ENCODE measurements around the gene RBMS3.

The RBMS3 gene

DNA sequence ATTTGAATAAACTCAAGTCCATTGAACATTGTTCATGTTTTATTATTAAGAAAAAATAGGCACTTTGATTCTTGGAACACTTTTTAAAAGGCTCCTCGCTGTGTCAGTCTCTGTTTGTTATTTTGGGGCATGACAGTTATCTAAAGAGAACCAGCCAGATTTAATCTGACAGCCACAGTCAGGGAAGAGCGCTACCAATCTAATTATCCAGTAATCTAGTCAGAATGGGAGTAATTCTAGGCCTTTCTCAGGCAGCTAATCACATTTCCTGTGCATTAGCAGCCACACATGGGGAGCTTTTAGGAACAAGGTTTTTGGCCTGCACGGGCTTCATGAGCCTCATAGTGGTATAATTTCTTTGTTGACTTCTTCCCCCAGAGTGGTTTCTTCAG lies 362.2 kb downstream of the RBMS3 start:
- no peak overlapping the region for H3K4me3 ChIP-seq (ENCODE audit: low read length in 2 of 2)
- no peaks in the 10 kb centered on the region for H3K9me3 ChIP-seq (ENCODE audit: control insufficient read depth in 2 of 2, low read length in 2 of 2)
- peaks cover 0 to 3% of the 10 kb centered on the region in 2 donors for H3K4me1 ChIP-seq (ENCODE audit: control insufficient read depth in 2 of 2, insufficient read depth in 2 of 2, low read length in 2 of 2)
- no peaks in the 10 kb centered on the region for H3K36me3 ChIP-seq (ENCODE audit: control insufficient read depth in 2 of 2, insufficient read depth in 2 of 2, low read length in 2 of 2)
- no peak overlapping the region for H3K9ac ChIP-seq (ENCODE audit: low read depth in 1 of 2, low read length in 2 of 2)
- no peak overlapping the region for H3K27ac ChIP-seq (ENCODE audit: low read depth in 2 of 2, low read length in 2 of 2)
- H3K27me3 ChIP-seq (ENCODE audit: control insufficient read depth in 2 of 2, insufficient read depth in 2 of 2, low read length in 2 of 2), result no peaks in the 10 kb centered on the region

DNA sequence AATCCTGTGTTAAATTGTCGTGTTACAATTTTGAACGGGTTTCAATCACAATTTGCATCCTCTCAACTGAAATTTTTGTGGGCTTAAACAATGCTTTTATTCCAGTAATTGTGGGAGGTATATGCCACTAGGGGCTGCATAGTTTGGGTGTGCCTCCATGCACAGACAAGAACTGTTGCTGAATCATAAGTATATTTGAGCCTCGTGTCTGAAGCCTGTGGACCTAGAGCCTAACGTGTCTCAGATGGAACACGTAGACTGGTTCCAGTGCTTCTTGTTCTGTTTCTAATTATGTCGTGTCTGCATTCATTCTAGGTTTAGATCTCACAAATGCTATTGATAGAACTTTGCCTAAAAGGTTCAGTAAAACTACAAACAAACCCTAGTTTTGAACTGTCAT lies 363.4 kb downstream of the RBMS3 start:
- Histone ChIP-seq H3K4me3 (ENCODE audit: low read length in 2 of 2) (no peak overlapping the region), H3K27me3 (ENCODE audit: control insufficient read depth in 2 of 2, insufficient read depth in 2 of 2, low read length in 2 of 2) (no peaks in the 10 kb centered on the region), H3K9me3 (ENCODE audit: control insufficient read depth in 2 of 2, low read length in 2 of 2) (no peaks in the 10 kb centered on the region), H3K4me1 (ENCODE audit: control insufficient read depth in 2 of 2, insufficient read depth in 2 of 2, low read length in 2 of 2) (peaks cover 0 to 3% of the 10 kb centered on the region in 2 donors), H3K27ac (ENCODE audit: low read depth in 2 of 2, low read length in 2 of 2) (no peak overlapping the region), H3K36me3 (ENCODE audit: control insufficient read depth in 2 of 2, insufficient read depth in 2 of 2, low read length in 2 of 2) (no peaks in the 10 kb centered on the region), H3K9ac (ENCODE audit: low read depth in 1 of 2, low read length in 2 of 2) (no peak overlapping the region)

DNA sequence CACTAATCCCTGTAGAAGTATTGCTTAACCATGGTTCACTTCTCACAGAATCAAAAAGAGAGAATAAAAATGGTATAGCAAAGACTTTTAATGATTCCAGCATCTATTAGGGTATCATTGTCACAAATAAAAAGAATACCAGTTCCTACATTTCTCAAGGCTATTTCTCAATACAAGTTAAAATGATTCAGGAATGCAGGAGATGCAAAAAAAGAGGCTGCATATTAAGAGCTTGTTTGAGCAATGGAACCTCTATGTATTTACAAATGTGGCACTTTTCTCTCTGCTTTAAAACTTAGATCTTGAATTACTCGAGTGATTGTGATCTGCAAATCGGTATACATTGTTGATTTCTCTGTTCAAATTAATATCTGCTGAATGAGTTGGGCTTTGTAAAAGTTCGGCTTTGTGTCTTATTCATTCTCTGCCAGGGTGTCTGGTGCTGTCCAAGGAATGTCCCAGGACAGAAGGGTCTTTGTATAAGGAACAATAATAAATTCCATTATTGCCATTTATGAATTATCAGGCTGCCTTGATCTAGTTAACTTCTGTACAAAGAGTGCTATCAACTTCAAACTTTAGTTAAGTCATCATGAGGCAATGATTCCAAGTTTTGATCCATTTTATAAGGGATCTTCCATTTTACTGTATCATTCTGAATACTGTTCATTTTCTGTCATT lies 364.2 kb downstream of the RBMS3 start:
- peaks cover 0 to 3% of the 10 kb centered on the region in 2 donors for H3K4me1 ChIP-seq (ENCODE audit: control insufficient read depth in 2 of 2, insufficient read depth in 2 of 2, low read length in 2 of 2)
- H3K9me3 ChIP-seq (ENCODE audit: control insufficient read depth in 2 of 2, low read length in 2 of 2), result no peaks in the 10 kb centered on the region
- H3K4me3 ChIP-seq (ENCODE audit: low read length in 2 of 2), result no peak overlapping the region
- H3K36me3 ChIP-seq (ENCODE audit: control insufficient read depth in 2 of 2, insufficient read depth in 2 of 2, low read length in 2 of 2), result no peaks in the 10 kb centered on the region
- no peak overlapping the region for H3K9ac ChIP-seq (ENCODE audit: low read depth in 1 of 2, low read length in 2 of 2)
- no peaks in the 10 kb centered on the region for H3K27me3 ChIP-seq (ENCODE audit: control insufficient read depth in 2 of 2, insufficient read depth in 2 of 2, low read length in 2 of 2)
- no peak overlapping the region for H3K27ac ChIP-seq (ENCODE audit: low read depth in 2 of 2, low read length in 2 of 2)

DNA sequence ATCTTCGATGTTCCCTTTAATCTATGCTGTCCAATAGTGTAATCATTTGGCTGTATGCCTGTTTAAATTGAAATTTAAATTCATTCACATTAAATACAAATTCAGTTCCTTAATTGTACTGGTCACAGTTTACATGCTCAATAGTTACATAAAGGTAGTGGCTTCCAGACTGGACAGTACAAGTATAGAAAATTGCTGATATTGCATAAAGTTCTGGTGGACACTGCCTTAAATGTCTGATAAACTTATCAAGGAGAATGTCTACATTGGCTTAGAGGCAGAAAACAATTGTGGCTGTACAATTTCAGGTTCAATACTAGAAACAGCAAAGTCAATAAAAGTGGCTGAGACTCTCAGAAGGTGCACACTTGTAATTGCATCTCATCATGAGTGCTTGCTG lies 365.2 kb downstream of the RBMS3 start:
- no peaks in the 10 kb centered on the region for H3K27me3 ChIP-seq (ENCODE audit: control insufficient read depth in 2 of 2, insufficient read depth in 2 of 2, low read length in 2 of 2)
- no peak overlapping the region for H3K4me3 ChIP-seq (ENCODE audit: low read length in 2 of 2)
- H3K9ac ChIP-seq (ENCODE audit: low read depth in 1 of 2, low read length in 2 of 2), result no peak overlapping the region
- no peaks in the 10 kb centered on the region for H3K9me3 ChIP-seq (ENCODE audit: control insufficient read depth in 2 of 2, low read length in 2 of 2)
- no peaks in the 10 kb centered on the region for H3K36me3 ChIP-seq (ENCODE audit: control insufficient read depth in 2 of 2, insufficient read depth in 2 of 2, low read length in 2 of 2)
- H3K27ac ChIP-seq (ENCODE audit: low read depth in 2 of 2, low read length in 2 of 2), result no peak overlapping the region
- H3K4me1 ChIP-seq (ENCODE audit: control insufficient read depth in 2 of 2, insufficient read depth in 2 of 2, low read length in 2 of 2), result peaks cover 0 to 3% of the 10 kb centered on the region in 2 donors

DNA sequence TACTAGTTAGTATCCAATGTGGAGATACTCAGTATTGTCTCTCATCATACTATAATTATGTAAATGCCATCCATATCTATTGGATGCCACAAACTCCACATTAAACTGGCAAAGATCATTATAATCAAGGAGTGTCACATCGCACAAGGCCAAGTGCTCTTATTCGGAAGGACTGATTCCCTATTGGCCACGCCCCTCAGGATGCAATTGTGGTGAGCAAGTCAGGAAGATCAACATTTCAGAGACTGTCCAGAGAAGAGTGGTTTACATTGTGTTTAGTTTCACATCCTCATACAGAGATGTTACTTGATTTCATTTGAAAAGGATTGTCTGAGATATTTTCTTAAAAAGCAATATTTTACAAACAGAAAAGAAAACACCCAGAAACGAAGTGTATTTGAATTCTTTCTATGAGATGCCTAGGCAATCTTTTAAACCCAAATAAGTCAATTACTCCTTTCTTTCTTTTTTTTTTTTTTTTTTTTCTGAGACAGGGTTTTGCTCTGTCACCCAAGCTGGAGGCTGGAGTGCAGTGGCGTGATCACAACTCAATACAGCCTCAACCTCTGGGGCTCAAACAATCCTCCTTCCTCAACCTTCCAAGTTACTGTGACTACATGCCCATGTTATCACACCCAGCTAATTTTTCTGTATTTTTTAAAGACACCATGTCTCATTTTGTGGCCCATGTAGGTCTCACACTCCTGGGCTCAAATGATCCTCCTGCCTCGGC lies 369.1 kb downstream of the RBMS3 start:
- Histone ChIP-seq H3K27me3 (ENCODE audit: control insufficient read depth in 2 of 2, insufficient read depth in 2 of 2, low read length in 2 of 2) (no peaks in the 10 kb centered on the region), H3K4me3 (ENCODE audit: low read length in 2 of 2) (no peak overlapping the region), H3K9ac (ENCODE audit: low read depth in 1 of 2, low read length in 2 of 2) (no peak overlapping the region), H3K4me1 (ENCODE audit: control insufficient read depth in 2 of 2, insufficient read depth in 2 of 2, low read length in 2 of 2) (no peaks in the 10 kb centered on the region), H3K9me3 (ENCODE audit: control insufficient read depth in 2 of 2, low read length in 2 of 2) (no peaks in the 10 kb centered on the region), H3K36me3 (ENCODE audit: control insufficient read depth in 2 of 2, insufficient read depth in 2 of 2, low read length in 2 of 2) (no peaks in the 10 kb centered on the region), H3K27ac (ENCODE audit: low read depth in 2 of 2, low read length in 2 of 2) (no peak overlapping the region)

DNA sequence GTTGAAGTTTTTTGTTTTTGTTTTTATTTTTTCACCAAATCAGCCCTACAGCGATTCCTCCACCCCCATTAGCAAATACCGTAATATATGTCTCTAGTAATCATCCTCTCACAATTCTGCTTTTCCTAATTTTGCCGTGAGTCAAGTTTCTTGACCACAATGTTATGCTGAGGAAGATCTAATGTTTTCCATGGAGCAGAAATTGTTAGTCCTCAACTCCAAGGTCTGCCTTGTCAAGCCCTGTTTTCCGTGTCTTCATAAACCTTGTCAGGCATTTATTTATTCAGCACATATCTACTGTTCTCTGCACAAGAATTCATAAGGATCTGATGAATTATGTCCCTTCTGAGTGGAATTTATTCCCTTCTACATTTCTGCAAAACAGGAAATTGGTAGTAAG lies 372.8 kb downstream of the RBMS3 start:
- Histone ChIP-seq H3K27ac (ENCODE audit: low read depth in 2 of 2, low read length in 2 of 2) (no peak overlapping the region), H3K4me3 (ENCODE audit: low read length in 2 of 2) (no peak overlapping the region), H3K36me3 (ENCODE audit: control insufficient read depth in 2 of 2, insufficient read depth in 2 of 2, low read length in 2 of 2) (no peaks in the 10 kb centered on the region), H3K4me1 (ENCODE audit: control insufficient read depth in 2 of 2, insufficient read depth in 2 of 2, low read length in 2 of 2) (no peaks in the 10 kb centered on the region), H3K9ac (ENCODE audit: low read depth in 1 of 2, low read length in 2 of 2) (no peak overlapping the region), H3K27me3 (ENCODE audit: control insufficient read depth in 2 of 2, insufficient read depth in 2 of 2, low read length in 2 of 2) (no peaks in the 10 kb centered on the region), H3K9me3 (ENCODE audit: control insufficient read depth in 2 of 2, low read length in 2 of 2) (no peaks in the 10 kb centered on the region)

DNA sequence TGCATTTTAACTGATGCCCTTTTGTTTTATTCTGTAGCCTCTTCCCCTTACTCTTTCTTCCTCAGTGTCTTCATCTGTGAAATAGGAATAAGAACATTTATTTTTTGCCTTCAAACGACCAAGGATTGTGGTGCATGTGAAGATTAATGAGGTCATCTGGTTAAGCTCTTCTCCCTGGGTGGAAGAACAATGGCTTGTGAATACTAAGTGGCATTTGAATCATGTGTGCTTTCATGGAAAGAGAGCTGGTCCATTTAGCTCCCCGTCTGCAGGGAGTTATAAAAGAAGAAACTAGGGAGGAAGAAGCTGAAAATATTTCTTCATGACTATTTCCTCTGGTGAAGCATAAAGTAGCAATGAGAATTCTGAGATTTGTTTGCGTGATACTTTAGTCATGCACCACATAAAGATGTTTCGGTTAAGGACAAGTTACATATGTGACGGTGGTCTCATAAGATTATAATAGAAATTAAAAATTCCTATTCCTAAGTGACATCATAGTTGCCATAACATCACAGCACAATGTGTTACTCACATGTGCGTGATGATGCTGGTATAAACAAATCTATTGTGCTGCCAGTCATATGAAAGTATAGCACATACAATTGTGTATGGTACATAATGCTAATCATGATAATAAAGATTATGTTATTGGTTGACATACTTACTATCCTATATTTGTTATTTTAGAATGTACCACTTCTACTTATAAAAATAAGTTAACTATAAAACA lies 374.3 kb downstream of the RBMS3 start:
- Histone ChIP-seq H3K9ac (ENCODE audit: low read depth in 1 of 2, low read length in 2 of 2) (no peak overlapping the region), H3K36me3 (ENCODE audit: control insufficient read depth in 2 of 2, insufficient read depth in 2 of 2, low read length in 2 of 2) (no peaks in the 10 kb centered on the region), H3K4me1 (ENCODE audit: control insufficient read depth in 2 of 2, insufficient read depth in 2 of 2, low read length in 2 of 2) (no peaks in the 10 kb centered on the region), H3K4me3 (ENCODE audit: low read length in 2 of 2) (no peak overlapping the region), H3K9me3 (ENCODE audit: control insufficient read depth in 2 of 2, low read length in 2 of 2) (no peaks in the 10 kb centered on the region), H3K27me3 (ENCODE audit: control insufficient read depth in 2 of 2, insufficient read depth in 2 of 2, low read length in 2 of 2) (no peaks in the 10 kb centered on the region), H3K27ac (ENCODE audit: low read depth in 2 of 2, low read length in 2 of 2) (no peak overlapping the region)

DNA sequence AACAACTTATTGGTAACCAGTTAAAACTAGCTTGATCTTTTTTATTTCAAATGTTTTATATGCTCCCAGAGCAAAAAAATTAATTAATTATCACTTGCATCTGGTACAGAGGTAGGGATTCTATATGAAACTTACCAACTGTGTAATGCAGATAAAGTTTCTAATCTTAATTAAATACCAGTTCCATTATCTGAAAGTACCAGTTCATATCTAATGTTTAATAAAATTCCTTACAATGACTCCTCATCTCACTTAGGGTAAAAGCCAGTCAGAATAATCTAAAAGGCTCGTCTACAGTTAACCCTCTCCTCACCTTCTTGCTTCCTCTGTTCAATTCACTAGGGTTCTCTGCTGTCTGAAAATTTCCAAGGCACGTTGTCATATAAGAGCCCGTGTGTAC lies 384.8 kb downstream of the RBMS3 start:
- Histone ChIP-seq H3K4me3 (ENCODE audit: low read length in 2 of 2) (no peak overlapping the region), H3K4me1 (ENCODE audit: control insufficient read depth in 2 of 2, insufficient read depth in 2 of 2, low read length in 2 of 2) (no peaks in the 10 kb centered on the region), H3K9ac (ENCODE audit: low read depth in 1 of 2, low read length in 2 of 2) (no peak overlapping the region), H3K27ac (ENCODE audit: low read depth in 2 of 2, low read length in 2 of 2) (no peak overlapping the region), H3K27me3 (ENCODE audit: control insufficient read depth in 2 of 2, insufficient read depth in 2 of 2, low read length in 2 of 2) (no peaks in the 10 kb centered on the region), H3K36me3 (ENCODE audit: control insufficient read depth in 2 of 2, insufficient read depth in 2 of 2, low read length in 2 of 2) (no peaks in the 10 kb centered on the region), H3K9me3 (ENCODE audit: control insufficient read depth in 2 of 2, low read length in 2 of 2) (no peaks in the 10 kb centered on the region)

DNA sequence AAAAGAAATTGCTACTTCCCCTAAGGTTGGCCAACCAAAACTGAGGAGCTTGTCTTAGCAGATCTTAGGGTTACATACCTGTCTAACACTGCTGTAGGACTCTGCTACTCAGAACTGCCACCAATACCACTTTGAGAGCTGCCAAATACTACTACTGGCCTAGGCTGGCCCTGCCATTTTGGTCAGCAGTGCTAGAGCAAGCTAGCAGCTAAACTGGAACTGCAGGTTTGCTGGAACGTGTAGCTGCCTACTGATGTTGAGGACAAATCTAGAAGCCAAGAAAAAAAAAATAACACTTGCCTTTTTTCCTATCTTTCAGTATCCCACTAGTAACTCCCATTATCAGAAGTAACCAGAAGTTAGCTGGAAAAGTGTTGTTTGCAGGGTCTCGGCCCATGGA lies 387.4 kb downstream of the RBMS3 start:
- Histone ChIP-seq H3K36me3 (ENCODE audit: control insufficient read depth in 2 of 2, insufficient read depth in 2 of 2, low read length in 2 of 2) (no peaks in the 10 kb centered on the region), H3K27me3 (ENCODE audit: control insufficient read depth in 2 of 2, insufficient read depth in 2 of 2, low read length in 2 of 2) (no peaks in the 10 kb centered on the region), H3K9ac (ENCODE audit: low read depth in 1 of 2, low read length in 2 of 2) (no peak overlapping the region), H3K9me3 (ENCODE audit: control insufficient read depth in 2 of 2, low read length in 2 of 2) (no peaks in the 10 kb centered on the region), H3K4me3 (ENCODE audit: low read length in 2 of 2) (no peak overlapping the region), H3K27ac (ENCODE audit: low read depth in 2 of 2, low read length in 2 of 2) (no peak overlapping the region), H3K4me1 (ENCODE audit: control insufficient read depth in 2 of 2, insufficient read depth in 2 of 2, low read length in 2 of 2) (no peaks in the 10 kb centered on the region)

DNA sequence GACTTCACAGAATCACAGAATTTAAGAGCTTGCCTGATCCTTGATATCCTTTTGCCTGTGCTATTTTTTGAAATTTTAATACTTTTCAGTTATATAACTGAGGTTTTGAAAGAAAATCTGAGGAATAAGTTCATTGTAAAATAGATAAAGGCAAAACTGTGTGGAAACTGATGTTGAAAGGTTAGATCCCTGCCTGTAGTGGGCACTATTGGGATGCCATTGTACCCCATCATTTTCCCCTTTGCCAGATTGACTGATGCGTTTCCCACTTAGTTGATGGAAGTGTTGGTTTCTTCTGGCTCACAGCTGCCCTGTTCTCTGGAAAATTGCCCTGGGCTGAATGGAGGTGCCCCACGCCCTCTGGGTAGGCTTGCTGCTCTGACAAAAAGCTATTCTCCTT lies 387.9 kb downstream of the RBMS3 start:
- Histone ChIP-seq H3K27me3 (ENCODE audit: control insufficient read depth in 2 of 2, insufficient read depth in 2 of 2, low read length in 2 of 2) (no peaks in the 10 kb centered on the region), H3K4me3 (ENCODE audit: low read length in 2 of 2) (no peak overlapping the region), H3K9ac (ENCODE audit: low read depth in 1 of 2, low read length in 2 of 2) (no peak overlapping the region), H3K9me3 (ENCODE audit: control insufficient read depth in 2 of 2, low read length in 2 of 2) (no peaks in the 10 kb centered on the region), H3K4me1 (ENCODE audit: control insufficient read depth in 2 of 2, insufficient read depth in 2 of 2, low read length in 2 of 2) (no peaks in the 10 kb centered on the region), H3K27ac (ENCODE audit: low read depth in 2 of 2, low read length in 2 of 2) (no peak overlapping the region), H3K36me3 (ENCODE audit: control insufficient read depth in 2 of 2, insufficient read depth in 2 of 2, low read length in 2 of 2) (no peaks in the 10 kb centered on the region)
